IPS-NIHi11 (cell line): ENCODE data around the gene POLD1.
"Not testable (repeated sequence)": the region's sequence is repeated elsewhere in the genome, so short reads cannot be mapped to it uniquely, and the experiment has no call there.

Experiments
- DNase-seq: peaks from one replicate; pipeline ENCODE4 v3.0.0; 2012; ENCODE audit warnings: mixed read lengths, low spot score

Gene POLD1

DNA sequence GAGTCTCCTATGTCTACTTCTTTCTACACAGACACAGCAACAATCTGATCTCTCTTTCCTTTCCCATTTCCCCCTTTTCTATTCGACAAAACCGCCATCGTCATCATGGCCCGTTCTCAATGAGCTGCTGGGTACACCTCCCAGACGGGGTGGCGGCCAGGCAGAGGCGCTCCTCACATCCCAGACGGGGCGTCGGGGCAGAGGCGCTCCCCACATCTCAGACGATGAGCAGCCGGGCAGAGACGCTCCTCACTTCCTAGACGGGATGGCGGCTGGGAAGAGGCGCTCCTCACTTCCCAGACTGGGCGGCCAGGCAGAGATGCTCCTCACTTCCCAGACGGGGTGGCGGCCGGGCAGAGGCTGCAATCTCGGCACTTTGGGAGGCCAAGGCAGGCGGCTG is 6.8 kb downstream of the POLD1 start:
- DNase-seq: not testable (repeated sequence)

GRCh38 chr19:50392759-50393158 is 8.6 kb downstream of the POLD1 start:
- DNase-seq: no peak

DNA sequence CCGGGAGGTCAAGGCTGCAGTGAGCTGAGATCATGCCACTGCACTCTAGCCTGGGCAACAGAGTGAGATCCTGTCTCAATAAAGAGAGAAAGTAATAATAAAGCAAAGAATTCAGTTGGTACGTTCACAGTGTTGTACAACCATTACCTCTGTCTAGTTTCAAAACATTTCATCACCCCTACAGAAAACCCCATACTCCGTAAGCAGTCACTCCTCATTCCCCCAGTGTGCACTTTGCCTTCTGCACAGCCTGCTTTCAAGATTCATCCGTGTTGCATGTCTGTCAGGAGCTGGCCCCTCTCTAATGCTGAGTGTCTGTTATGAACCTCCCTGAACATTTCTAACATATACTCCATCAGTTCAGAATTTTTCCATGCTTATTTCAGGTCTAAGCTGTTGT is 9.4 kb downstream of the POLD1 start:
- DNase-seq: no peak

DNA sequence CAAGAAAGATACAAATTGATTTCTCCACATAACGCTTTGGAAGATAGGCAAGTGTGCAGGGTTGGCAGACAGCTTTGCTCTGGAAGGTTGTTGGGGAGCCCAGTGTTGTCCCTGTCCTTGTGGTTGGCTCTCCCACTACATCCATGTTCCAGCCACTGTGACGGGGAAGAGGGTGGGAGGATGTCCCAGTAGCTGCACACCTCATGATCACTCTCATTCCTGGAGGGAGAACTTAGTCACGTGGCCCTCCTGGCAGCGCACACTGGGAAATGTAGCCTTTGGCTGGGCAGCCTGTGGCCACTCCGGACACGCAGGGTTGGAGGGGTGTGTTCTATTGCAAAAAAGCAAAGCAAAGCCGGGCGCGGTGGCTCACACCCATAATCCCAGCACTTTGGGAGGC is 9.9 kb downstream of the POLD1 start:
- DNase-seq: no peak

GRCh38 chr19:50398675-50399367 is 14.7 kb downstream of the POLD1 start:
- DNase-seq: no peak

DNA sequence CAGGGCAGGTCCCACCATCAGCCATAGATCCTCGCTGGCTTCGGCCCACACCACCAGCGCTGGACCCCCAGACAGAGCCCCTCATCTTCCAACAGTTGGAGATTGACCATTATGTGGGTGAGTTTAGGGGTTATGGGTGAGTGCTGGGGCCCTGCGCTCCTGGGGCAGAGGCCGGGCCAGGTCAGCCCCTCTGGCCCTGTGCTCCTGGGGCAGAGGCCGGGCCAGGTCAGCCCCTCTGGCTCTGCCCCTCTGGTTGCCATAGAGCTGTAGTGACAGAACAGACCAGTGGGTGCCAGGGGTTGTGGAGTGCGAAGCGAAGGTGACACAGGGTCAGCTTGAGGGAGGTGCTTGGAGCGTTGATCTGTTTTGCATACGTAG is 15.2 kb downstream of the POLD1 start:
- DNase-seq: no peak

DNA sequence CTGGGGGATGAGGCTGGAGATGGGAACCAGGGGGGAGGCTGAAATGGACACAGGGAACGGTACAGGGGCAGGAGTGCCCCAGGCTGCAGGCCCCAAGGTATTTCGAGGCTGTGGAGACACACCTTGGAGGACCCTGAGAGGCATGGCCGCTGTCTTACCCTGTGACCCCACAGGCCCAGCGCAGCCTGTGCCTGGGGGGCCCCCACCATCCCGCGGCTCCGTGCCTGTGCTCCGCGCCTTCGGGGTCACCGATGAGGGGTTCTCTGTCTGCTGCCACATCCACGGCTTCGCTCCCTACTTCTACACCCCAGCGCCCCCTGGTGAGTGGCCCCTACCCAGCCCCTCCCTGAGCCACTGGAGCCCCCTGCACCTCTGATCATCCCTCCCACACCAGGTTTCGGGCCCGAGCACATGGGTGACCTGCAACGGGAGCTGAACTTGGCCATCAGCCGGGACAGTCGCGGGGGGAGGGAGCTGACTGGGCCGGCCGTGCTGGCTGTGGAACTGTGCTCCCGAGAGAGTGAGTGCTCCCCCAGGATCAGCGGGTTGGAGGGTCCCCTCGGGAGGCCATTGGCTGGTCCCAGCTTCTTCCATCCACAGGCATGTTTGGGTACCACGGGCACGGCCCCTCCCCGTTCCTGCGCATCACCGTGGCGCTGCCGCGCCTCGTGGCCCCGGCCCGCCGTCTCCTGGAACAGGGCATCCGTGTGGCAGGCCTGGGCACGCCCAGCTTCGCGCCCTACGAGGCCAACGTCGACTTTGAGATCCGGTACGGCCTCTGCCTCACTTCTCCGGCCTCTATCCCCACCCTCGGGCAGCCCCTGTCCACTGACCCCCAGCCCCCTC is 17.7 kb downstream of the POLD1 start:
- no peak for DNase-seq

GRCh38 chr19:50402544-50403301 is 18.6 kb downstream of the POLD1 start:
- no peak for DNase-seq

- DNase-seq: no peak
Measured at GRCh38 chr19:50406156-50406820, 22.1 kb downstream of the POLD1 start.

GRCh38 chr19:50406829-50407228 is 22.7 kb downstream of the POLD1 start:
- DNase-seq: no peak

GRCh38 chr19:50409347-50409746 is 25.2 kb downstream of the POLD1 start:
- no peak for DNase-seq

DNA sequence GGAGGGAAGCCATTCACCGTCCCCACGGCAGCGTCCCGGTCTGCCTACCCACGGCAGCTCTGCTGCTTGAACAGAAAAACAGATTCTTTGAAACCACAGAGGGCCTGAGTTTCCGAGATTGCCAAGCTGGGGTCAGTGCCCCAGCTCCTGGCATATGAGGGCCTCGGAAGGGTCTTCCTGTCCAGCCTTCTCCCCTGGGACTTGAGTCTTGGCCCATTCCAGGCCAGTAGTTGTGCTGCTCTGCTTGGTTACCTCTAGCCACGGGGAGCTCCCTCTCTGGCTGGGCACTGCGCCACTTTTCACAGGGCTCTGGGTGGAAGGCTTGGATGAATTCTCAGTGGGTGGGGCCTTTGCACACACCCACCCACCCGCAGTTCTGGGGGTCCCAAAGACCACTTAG is 26.0 kb downstream of the POLD1 start:
- DNase-seq: no peak

GRCh38 chr19:50412419-50412818 is 28.3 kb downstream of the POLD1 start:
- no peak for DNase-seq

DNA sequence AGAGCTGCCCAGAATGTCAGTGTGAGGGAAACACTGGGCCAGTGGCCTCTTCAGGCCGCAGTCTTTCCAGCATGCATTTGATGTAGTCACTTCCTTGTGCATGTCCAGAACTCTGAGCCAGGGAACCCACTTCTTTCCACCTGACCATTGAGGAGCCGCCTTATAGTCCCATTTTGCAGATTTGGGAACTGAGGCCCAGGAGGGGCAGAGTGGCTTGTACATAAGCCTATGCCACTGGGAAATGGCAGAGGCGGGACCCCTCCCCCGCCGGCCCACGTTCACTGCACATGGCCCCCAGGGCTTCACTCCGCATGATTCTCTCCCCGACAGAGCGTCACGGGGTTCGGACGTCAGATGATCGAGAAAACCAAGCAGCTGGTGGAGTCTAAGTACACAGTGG is 28.9 kb downstream of the POLD1 start:
- DNase-seq: no peak

DNA sequence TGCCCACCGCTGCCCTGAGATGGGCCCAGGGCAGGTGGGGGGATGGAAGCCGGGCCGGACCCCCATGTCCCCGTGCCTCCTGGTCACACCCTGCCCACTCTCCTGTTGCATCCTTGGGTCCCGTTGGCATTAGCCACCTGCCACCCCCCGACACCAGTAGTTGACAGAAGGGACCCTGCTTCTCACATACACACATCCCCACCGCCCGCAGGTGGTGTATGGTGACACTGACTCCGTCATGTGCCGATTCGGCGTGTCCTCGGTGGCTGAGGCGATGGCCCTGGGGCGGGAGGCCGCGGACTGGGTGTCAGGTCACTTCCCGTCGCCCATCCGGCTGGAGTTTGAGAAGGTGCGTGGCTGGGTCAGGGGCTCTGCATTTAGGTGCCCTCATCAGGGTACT is 29.4 kb downstream of the POLD1 start:
- no peak for DNase-seq

DNA sequence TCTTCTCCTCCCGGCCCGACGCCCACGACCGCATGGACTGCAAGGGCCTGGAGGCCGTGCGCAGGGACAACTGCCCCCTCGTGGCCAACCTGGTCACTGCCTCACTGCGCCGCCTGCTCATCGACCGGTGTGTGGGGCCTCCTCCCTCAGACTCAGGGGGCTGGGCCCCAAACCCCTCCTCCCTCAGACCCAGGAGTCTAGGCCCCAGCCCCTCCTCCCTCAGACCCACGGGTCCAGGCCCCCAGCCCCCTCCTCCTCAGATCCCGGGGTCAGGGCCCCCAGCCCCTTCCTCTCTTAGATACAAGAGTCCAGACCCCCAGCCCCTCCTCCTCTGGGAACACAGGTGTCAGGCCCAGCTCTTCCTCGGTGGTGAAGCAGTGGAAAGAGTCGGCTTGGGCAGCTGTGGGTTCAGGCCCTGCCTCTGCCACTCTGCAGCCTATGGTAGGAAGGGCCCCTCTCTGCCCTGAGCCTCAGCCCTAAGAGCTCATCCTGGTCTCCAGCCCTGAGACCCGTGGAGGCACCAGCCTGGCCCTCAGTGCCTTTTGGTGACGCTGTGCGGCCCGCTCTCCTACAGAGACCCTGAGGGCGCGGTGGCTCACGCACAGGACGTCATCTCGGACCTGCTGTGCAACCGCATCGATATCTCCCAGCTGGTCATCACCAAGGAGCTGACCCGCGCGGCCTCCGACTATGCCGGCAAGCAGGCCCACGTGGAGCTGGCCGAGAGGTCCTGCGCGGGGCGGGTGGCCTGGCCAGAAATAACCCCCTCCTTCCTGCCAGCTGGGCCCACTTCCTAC is 30.9 kb downstream of the POLD1 start:
- peak; percentile 97 for DNase-seq

DNA sequence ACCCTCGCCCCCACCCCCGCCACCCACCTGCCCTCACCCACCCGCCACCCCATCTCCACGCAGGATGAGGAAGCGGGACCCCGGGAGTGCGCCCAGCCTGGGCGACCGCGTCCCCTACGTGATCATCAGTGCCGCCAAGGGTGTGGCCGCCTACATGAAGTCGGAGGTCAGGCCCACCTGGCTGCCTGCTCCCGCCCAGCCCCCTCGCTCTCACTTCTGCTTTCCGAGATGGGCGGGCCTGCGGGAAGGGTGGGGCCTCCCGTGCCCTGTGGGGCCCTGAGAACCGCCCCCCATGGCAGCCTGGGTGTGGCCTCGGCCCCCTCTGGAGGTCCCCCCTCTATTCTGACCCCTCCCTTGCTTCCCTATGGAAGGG is 31.5 kb downstream of the POLD1 start:
- DNase-seq: no peak

DNA sequence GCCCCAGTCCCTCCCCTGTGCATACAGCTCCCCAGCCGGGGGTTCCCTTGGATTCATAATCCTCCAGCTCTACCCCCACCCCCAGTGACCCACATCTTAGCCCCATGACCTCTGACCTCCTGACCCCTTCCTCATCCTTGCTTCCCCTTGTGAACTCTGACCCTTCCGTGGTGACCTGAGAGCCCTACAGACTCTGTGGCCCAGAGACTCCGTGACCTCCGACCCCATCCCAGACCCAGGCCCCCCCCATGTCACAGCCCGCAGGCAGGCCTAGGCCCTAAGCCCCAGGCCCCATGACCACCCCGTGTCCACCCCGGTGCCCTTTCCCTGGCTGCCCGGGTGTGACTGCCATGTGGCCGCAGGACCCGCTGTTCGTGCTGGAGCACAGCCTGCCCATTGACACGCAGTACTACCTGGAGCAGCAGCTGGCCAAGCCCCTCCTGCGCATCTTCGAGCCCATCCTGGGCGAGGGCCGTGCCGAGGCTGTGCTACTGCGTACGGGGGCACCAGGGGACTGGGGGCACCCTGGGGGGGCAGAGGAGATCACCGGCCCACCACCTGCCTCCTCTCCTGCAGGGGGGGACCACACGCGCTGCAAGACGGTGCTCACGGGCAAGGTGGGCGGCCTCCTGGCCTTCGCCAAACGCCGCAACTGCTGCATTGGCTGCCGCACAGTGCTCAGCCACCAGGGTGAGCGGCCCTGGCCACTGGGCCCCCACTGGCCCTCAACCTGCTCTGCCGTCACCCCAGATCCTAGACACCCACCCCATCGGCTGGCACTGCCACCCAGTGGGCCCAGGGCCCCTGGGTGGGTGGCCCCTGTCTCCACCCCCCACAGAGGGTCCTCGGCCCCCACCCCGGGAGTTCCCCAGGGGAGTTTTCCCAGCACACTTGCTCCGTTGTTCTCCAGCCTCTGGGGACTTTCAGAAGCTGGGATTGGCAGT is 32.2 kb downstream of the POLD1 start:
- no peak for DNase-seq

- no peak for DNase-seq
Measured at GRCh38 chr19:50417111-50418081, 33.2 kb downstream of the POLD1 start.
